PC-9 (cell line): ENCODE data around the gene TNFSF12.

ENCODE experiments used
- CTCF ChIP-seq: fragments of 200-600 bp; sonication (generic); conservative IDR thresholded peaks from 2 replicates; pipeline ENCODE4 v1.6.1; 2017; ENCODE audit warnings: mixed run types, antibody characterized with exemption, mild to moderate bottlenecking, moderate library complexity
- EZH2 ChIP-seq: fragments of 200-600 bp; sonication (generic); IDR thresholded peaks from 2 replicates; pipeline ENCODE4 v1.8.0; 2017; ENCODE audit warnings: antibody characterized with exemption, low read depth

GRCh38 chr17:7593296-7593695 lies 44.4 kb downstream of the TNFSF12 start:
- TF ChIP-seq CTCF (no peak), EZH2 (no peak)
